Keratinocyte (primary cell): ENCODE data around the gene MRPL50. TPM values are rescaled to one million over a fixed set of nuclear protein-coding genes. Genes with fewer than 3 reads are reported as not detected.

Experiments used
- DNase-seq: peaks from one replicate; pipeline ENCODE4 v3.0.0-alpha.2; 2011; ENCODE audit warnings: low read depth, missing footprints, low spot score
- FAIRE-seq: peaks from 2 replicates; lab custom pipeline; 2011; peaks lifted over from hg19 to GRCh38; lab: Jason Lieb, UNC
- H2AFZ ChIP-seq: 2 replicates; pipeline ENCODE4 v1.6.0; 2012; ENCODE audit warnings: low read length, control low read depth, inconsistent platforms; ENCODE audit not compliant: control insufficient read depth
- H3K27ac ChIP-seq: 2 replicates; pipeline ENCODE4 v1.5.1; 2011; ENCODE audit warnings: low read length; ENCODE audit not compliant: control insufficient read depth, insufficient read depth
- H3K27me3 ChIP-seq: 3 replicates; pipeline ENCODE4 v1.6.0; 2011; ENCODE audit warnings: low read length; ENCODE audit not compliant: control insufficient read depth, insufficient read depth; ENCODE audit errors: extremely low read depth
- H3K36me3 ChIP-seq, 2 experiments: 2 replicates in 1 of 2; 3 replicates in 1 of 2; pipeline ENCODE4 v1.5.1; 2011; ENCODE audit warnings: low read length in 2 of 2, mild to moderate bottlenecking in 1 of 2; ENCODE audit not compliant: control insufficient read depth in 2 of 2, insufficient read depth in 2 of 2; ENCODE audit errors: extremely low read depth in 1 of 2
- H3K4me1 ChIP-seq: 3 replicates; pipeline ENCODE4 v1.5.1; 2011; ENCODE audit warnings: low read length; ENCODE audit not compliant: control insufficient read depth, insufficient read depth; ENCODE audit errors: extremely low read depth
- H3K4me2 ChIP-seq: 3 replicates; pipeline ENCODE4 v1.6.0; 2011; ENCODE audit warnings: low read depth, low read length; ENCODE audit not compliant: control insufficient read depth, insufficient read depth; ENCODE audit errors: extremely low read depth
- H3K4me3 ChIP-seq, 3 experiments: fragments of 200-600 bp in 1 of 3; sonication (generic) in 1 of 3; 2 replicates in 2 of 3; 3 replicates in 1 of 3; pipeline ENCODE4 v1.5.1; 2011 to 2016; ENCODE audit warnings: low read length in 3 of 3, mild to moderate bottlenecking in 3 of 3, control low read depth in 2 of 3, inconsistent platforms in 1 of 3, low read depth in 1 of 3, mixed read lengths in 1 of 3, mixed run types in 1 of 3, moderate library complexity in 1 of 3; ENCODE audit not compliant: control insufficient read depth in 2 of 3, insufficient read depth in 2 of 3; ENCODE audit errors: extremely low read depth in 1 of 3
- H3K79me2 ChIP-seq: 2 replicates; pipeline ENCODE4 v1.6.0; 2012; ENCODE audit warnings: low read length; ENCODE audit not compliant: control insufficient read depth, insufficient read depth
- H3K9ac ChIP-seq: 3 replicates; pipeline ENCODE4 v1.6.0; 2011; ENCODE audit warnings: low read length; ENCODE audit not compliant: control insufficient read depth, insufficient read depth; ENCODE audit errors: extremely low read depth
- H3K9me1 ChIP-seq: 3 replicates; pipeline ENCODE4 v1.6.0; 2011; ENCODE audit warnings: low read length; ENCODE audit not compliant: control insufficient read depth, insufficient read depth; ENCODE audit errors: extremely low read depth
- H3K9me3 ChIP-seq: 2 replicates; pipeline ENCODE4 v1.5.1; 2012; ENCODE audit warnings: low read depth, low read length; ENCODE audit not compliant: control insufficient read depth
- H4K20me1 ChIP-seq: 3 replicates; pipeline ENCODE4 v1.6.0; 2011; ENCODE audit warnings: low read length; ENCODE audit not compliant: control insufficient read depth, insufficient read depth; ENCODE audit errors: extremely low read depth
- CTCF ChIP-seq, 3 experiments: IDR thresholded peaks in 1 of 3; conservative IDR thresholded peaks in 1 of 3; optimal IDR thresholded peaks in 1 of 3; 2 replicates in 2 of 3; 3 replicates in 1 of 3; pipeline versions ENCODE3 to v1.5.1; 2011; ENCODE audit warnings: low read length in 3 of 3, mild to moderate bottlenecking in 3 of 3, moderate library complexity in 2 of 3, control low read depth in 1 of 3, inconsistent platforms in 1 of 3; ENCODE audit not compliant: insufficient read depth in 2 of 3; ENCODE audit errors: extremely low read depth in 1 of 3
- EZH2 ChIP-seq: IDR thresholded peaks from one replicate; pipeline ENCODE4 v1.6.1; 2012; ENCODE audit warnings: inconsistent platforms, mild to moderate bottlenecking, low read length, moderate library complexity
- dilution Hi-C: fragments of 300-500 bp; cut with MboI; formaldehyde crosslinking; loops from one replicate; pipeline ENCODE4 v1.7.0; 2020; ENCODE audit warnings: low sequenced_read_pairs; ENCODE audit not compliant: extremely low pct_ligation_motif_present
- polyA plus RNA-seq, 5 experiments: library from polyadenylated mRNA; depleted of rRNA in 3 of 5; stranded (reverse) in 3 of 5; stranded (forward) in 1 of 5; unstranded in 1 of 5; fragments of >200 nt; gene quantifications; 1 replicate in 1 of 5; 2 replicates in 3 of 5; 3 replicates in 1 of 5; pipeline versions ENCODE4 v1.2.1 to v1.2.3, GENCODE V29; 2011 to 2012; ENCODE audit warnings: missing spikeins in 2 of 5, low read depth in 1 of 5, low replicate concordance in 1 of 5

MRPL50 gene
- polyA plus RNA-seq, 1 donor (not counting 4 experiments of a cell fraction or from before 2014, with no cell fraction given) = 24.0 TPM

GRCh38 chr9:101372327-101373118, 25.9 kb downstream of the MRPL50 start:
- H3K4me3 ChIP-seq = no peak overlapping the region
- H3K36me3 ChIP-seq = no peaks in the 10 kb centered on the region
- H3K9ac ChIP-seq = no peak overlapping the region
- no peaks in the 10 kb centered on the region for H3K9me1 ChIP-seq
- no peak overlapping the region for H3K27ac ChIP-seq
- FAIRE-seq = no peak
- dilution Hi-C loops = no loop called here
- DNase-seq = no peak
- no peaks in the 10 kb centered on the region for H3K79me2 ChIP-seq
- no peaks in the 10 kb centered on the region for H3K27me3 ChIP-seq
- H3K4me1 ChIP-seq = peaks cover 8% of the 10 kb centered on the region
- no peak overlapping the region for H2AFZ ChIP-seq
- no peak for TF ChIP-seq CTCF (optimal IDR thresholded peaks at IDR 0.05 in 1 of 3, IDR thresholded peaks at IDR 0.05 in 1 of 3, conservative IDR thresholded peaks at IDR 0.05 in 1 of 3; ENCODE audit: extremely low read depth in 1 of 3, insufficient read depth in 2 of 3, low read length in 3 of 3)
- TF ChIP-seq EZH2 = no peak
- H4K20me1 ChIP-seq = no peaks in the 10 kb centered on the region
- no peaks in the 10 kb centered on the region for H3K9me3 ChIP-seq
- no peak overlapping the region for H3K4me2 ChIP-seq

GRCh38 chr9:101371813-101372212, 26.6 kb downstream of the MRPL50 start:
- no peak for DNase-seq
- no peak for FAIRE-seq
- Histone ChIP-seq H3K4me1 (peaks cover 7% of the 10 kb centered on the region), H3K4me3 (no peak overlapping the region), H3K4me2 (no peak overlapping the region), H3K9me1 (no peaks in the 10 kb centered on the region), H4K20me1 (no peaks in the 10 kb centered on the region), H3K9me3 (no peaks in the 10 kb centered on the region), H3K9ac (no peak overlapping the region), H3K27ac (no peak overlapping the region), H3K79me2 (no peaks in the 10 kb centered on the region), H3K36me3 (no peaks in the 10 kb centered on the region), H2AFZ (no peak overlapping the region), H3K27me3 (no peaks in the 10 kb centered on the region)
- no peak for TF ChIP-seq CTCF (optimal IDR thresholded peaks at IDR 0.05 in 1 of 3, IDR thresholded peaks at IDR 0.05 in 1 of 3, conservative IDR thresholded peaks at IDR 0.05 in 1 of 3; ENCODE audit: extremely low read depth in 1 of 3, insufficient read depth in 2 of 3, low read length in 3 of 3)
- no peak for TF ChIP-seq EZH2
- dilution Hi-C loops = no loop called here
